ENCODE results near the gene LCN6.

Gene LCN6

DNA sequence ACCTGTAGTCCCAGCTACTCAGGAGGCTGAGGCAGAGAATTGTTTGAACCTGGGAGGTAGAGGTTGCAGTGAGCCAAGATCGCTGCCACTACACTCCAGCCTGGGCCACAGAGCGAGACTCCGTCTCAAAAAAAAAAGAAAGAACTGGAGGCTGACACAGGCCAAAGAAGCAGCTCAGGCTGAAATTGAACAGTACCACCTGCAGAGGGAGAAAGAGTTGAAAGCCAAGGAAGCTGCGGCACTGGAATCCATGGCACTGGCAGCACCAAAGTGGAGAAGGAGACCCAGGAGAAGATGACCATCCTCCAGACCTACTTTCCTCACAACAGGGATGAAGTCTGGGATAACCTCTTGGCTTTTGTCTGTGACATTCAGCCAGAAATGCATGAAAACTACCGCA, 31.5 kb upstream of the LCN6 start:
- no peak overlapping the region for H3K9ac ChIP-seq (ENCODE audit: low read length)
- H3F3A ChIP-seq (ENCODE audit: insufficient read depth), result no peaks in the 10 kb centered on the region
- no peaks in the 10 kb centered on the region for H4K20me1 ChIP-seq (ENCODE audit: low read depth, low read length)
- no peak overlapping the region for H3K27ac ChIP-seq (ENCODE audit: low read depth, low read length)
- H3K36me3 ChIP-seq (ENCODE audit: low read length), result no peaks in the 10 kb centered on the region
- no peak overlapping the region for H3K4me2 ChIP-seq (ENCODE audit: low read depth, low read length, poor library complexity, severe bottlenecking)
- H3K79me2 ChIP-seq (ENCODE audit: insufficient read depth, low read length), result no peaks in the 10 kb centered on the region
- H3K4me3 ChIP-seq (ENCODE audit: insufficient read depth, low read length, poor library complexity, severe bottlenecking), result no peak overlapping the region
- no peaks in the 10 kb centered on the region for H3K9me2 ChIP-seq (replicated peaks; ENCODE audit: insufficient read depth, low read length)
- TF ChIP-seq, protein P1, sequence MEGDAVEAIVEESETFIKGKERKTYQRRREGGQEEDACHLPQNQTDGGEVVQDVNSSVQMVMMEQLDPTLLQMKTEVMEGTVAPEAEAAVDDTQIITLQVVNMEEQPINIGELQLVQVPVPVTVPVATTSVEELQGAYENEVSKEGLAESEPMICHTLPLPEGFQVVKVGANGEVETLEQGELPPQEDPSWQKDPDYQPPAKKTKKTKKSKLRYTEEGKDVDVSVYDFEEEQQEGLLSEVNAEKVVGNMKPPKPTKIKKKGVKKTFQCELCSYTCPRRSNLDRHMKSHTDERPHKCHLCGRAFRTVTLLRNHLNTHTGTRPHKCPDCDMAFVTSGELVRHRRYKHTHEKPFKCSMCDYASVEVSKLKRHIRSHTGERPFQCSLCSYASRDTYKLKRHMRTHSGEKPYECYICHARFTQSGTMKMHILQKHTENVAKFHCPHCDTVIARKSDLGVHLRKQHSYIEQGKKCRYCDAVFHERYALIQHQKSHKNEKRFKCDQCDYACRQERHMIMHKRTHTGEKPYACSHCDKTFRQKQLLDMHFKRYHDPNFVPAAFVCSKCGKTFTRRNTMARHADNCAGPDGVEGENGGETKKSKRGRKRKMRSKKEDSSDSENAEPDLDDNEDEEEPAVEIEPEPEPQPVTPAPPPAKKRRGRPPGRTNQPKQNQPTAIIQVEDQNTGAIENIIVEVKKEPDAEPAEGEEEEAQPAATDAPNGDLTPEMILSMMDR (IDR thresholded peaks at IDR 0.05; ENCODE audit: insufficient read depth, low read length, poor library complexity, severe bottlenecking), result no peak
- TF ChIP-seq EZH2phosphoT487 (conservative IDR thresholded peaks at IDR 0.05; ENCODE audit: low read length), result no peak
- H2AFZ ChIP-seq (ENCODE audit: low read depth, low read length, severe bottlenecking), result no peak overlapping the region
- no peaks in the 10 kb centered on the region for H3K27me3 ChIP-seq (ENCODE audit: low read length)
- H3K9me3 ChIP-seq (ENCODE audit: insufficient read depth, low read length), result no peaks in the 10 kb centered on the region

DNA sequence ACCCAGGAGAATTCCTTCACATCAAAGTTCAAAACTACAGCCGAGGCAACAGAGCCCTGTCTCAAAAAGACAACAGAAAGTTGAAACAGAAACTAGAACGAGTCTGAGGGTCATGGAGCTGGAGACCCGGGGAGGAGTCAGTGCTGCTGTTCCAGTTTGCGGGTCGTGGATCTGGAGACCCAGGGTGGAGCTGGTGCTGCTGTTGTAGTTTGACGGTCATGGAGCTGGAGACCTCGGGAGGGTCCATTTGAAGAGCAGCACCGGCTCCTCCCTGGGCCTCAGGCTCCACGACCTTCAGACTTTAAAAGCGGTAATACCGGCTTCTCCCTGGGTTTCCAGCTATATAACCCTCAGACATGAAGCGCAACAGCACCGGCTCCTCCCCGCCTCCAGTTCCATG, 29.0 kb upstream of the LCN6 start:
- Histone ChIP-seq H3K9ac (ENCODE audit: low read length) (no peak overlapping the region), H3K27me3 (ENCODE audit: low read length) (no peaks in the 10 kb centered on the region), H3K4me3 (ENCODE audit: insufficient read depth, low read length, poor library complexity, severe bottlenecking) (no peak overlapping the region), H3F3A (ENCODE audit: insufficient read depth) (no peaks in the 10 kb centered on the region), H2AFZ (ENCODE audit: low read depth, low read length, severe bottlenecking) (no peak overlapping the region), H3K4me2 (ENCODE audit: low read depth, low read length, poor library complexity, severe bottlenecking) (no peak overlapping the region), H4K20me1 (ENCODE audit: low read depth, low read length) (no peaks in the 10 kb centered on the region), H3K9me3 (ENCODE audit: insufficient read depth, low read length) (peaks cover 5% of the 10 kb centered on the region; the same call in 1 of the 2 replicates), H3K9me2 (replicated peaks; ENCODE audit: insufficient read depth, low read length) (no peaks in the 10 kb centered on the region), H3K27ac (ENCODE audit: low read depth, low read length) (no peak overlapping the region), H3K36me3 (ENCODE audit: low read length) (no peaks in the 10 kb centered on the region), H3K79me2 (ENCODE audit: insufficient read depth, low read length) (no peaks in the 10 kb centered on the region)
- no peak for TF ChIP-seq EZH2phosphoT487 (conservative IDR thresholded peaks at IDR 0.05; ENCODE audit: low read length)

DNA sequence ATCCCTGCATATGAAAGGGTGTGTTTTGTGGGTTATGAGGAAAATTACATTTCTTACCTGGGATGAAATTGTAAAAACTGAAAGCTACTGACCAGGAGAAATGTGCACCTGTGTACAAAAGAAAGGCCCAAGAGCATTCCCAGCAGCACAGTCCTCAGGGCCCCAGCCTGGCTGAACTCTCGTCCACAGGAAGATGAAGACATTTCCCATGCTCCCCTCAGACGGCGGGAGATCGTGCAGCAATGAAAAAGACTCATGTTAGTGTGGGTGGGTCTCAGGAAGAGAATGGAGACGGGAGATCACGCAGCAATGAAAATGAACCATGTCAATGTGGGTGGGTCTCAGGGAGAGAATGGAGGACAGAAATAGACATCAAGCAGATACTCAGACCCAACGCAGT, 28.6 kb upstream of the LCN6 start:
- Histone ChIP-seq H3K4me3 (ENCODE audit: insufficient read depth, low read length, poor library complexity, severe bottlenecking) (no peak overlapping the region), H3K9me3 (ENCODE audit: insufficient read depth, low read length) (peaks cover 5% of the 10 kb centered on the region; the same call in 1 of the 2 replicates), H2AFZ (ENCODE audit: low read depth, low read length, severe bottlenecking) (no peak overlapping the region), H3K4me2 (ENCODE audit: low read depth, low read length, poor library complexity, severe bottlenecking) (no peak overlapping the region), H3K36me3 (ENCODE audit: low read length) (no peaks in the 10 kb centered on the region), H3K9ac (ENCODE audit: low read length) (no peak overlapping the region), H4K20me1 (ENCODE audit: low read depth, low read length) (no peaks in the 10 kb centered on the region), H3K79me2 (ENCODE audit: insufficient read depth, low read length) (no peaks in the 10 kb centered on the region), H3F3A (ENCODE audit: insufficient read depth) (no peaks in the 10 kb centered on the region), H3K27me3 (ENCODE audit: low read length) (no peaks in the 10 kb centered on the region), H3K9me2 (replicated peaks; ENCODE audit: insufficient read depth, low read length) (no peaks in the 10 kb centered on the region), H3K27ac (ENCODE audit: low read depth, low read length) (no peak overlapping the region)
- TF ChIP-seq, protein P1 (IDR thresholded peaks at IDR 0.05; ENCODE audit: insufficient read depth, low read length, poor library complexity, severe bottlenecking), result no peak
- TF ChIP-seq EZH2phosphoT487 (conservative IDR thresholded peaks at IDR 0.05; ENCODE audit: low read length), result no peak

DNA sequence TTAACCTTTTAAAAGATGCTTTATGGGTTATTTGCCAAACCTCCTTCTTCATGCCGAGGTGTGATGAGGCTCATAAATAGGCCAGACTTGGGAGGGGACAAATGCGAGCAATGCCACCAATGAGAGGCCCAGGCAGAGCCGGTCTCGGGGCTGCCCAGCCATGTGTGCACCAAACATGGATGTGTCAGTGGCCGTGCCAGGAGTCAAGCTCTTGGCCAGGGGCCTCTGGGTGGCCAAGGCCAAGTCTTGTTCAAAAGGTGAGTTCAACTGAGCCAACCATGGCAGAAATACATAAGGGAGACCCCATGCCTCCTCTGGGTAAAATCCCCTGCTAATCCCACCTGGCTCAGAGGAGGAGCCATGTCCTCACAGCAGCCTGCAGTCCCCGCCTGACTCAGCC, 26.9 kb upstream of the LCN6 start:
- Histone ChIP-seq H4K20me1 (ENCODE audit: low read depth, low read length) (no peaks in the 10 kb centered on the region), H3K4me2 (ENCODE audit: low read depth, low read length, poor library complexity, severe bottlenecking) (no peak overlapping the region), H3F3A (ENCODE audit: insufficient read depth) (no peaks in the 10 kb centered on the region), H3K27me3 (ENCODE audit: low read length) (no peaks in the 10 kb centered on the region), H3K4me3 (ENCODE audit: insufficient read depth, low read length, poor library complexity, severe bottlenecking) (no peak overlapping the region), H3K79me2 (ENCODE audit: insufficient read depth, low read length) (no peaks in the 10 kb centered on the region), H3K36me3 (ENCODE audit: low read length) (no peaks in the 10 kb centered on the region), H3K9me3 (ENCODE audit: insufficient read depth, low read length) (peaks cover 5% of the 10 kb centered on the region; the same call in 1 of the 2 replicates), H3K9ac (ENCODE audit: low read length) (no peak overlapping the region), H3K27ac (ENCODE audit: low read depth, low read length) (no peak overlapping the region), H3K9me2 (replicated peaks; ENCODE audit: insufficient read depth, low read length) (no peaks in the 10 kb centered on the region), H2AFZ (ENCODE audit: low read depth, low read length, severe bottlenecking) (no peak overlapping the region)
- TF ChIP-seq, protein P1 (IDR thresholded peaks at IDR 0.05; ENCODE audit: insufficient read depth, low read length, poor library complexity, severe bottlenecking), result no peak
- TF ChIP-seq EZH2phosphoT487 (conservative IDR thresholded peaks at IDR 0.05; ENCODE audit: low read length), result no peak

Measured in SU-DHL-6 (cell line).